A673 (cell line): ENCODE results near the gene MYO1E. TPM values are rescaled to one million over a fixed set of nuclear protein-coding genes. Genes with fewer than 3 reads are reported as not detected.

Experiments
- BruUV-seq: library from RNA; stranded (reverse); fragments of 400-500 nt; replicated peaks from 2 replicates; lab custom pipeline; 2021; lab: Mats Ljungman, UMichigan
- CTCF ChIA-PET: fragments of 300-600 bp; sonication (Branson Sonifier 250); formaldehyde crosslinking; loops from one replicate; lab custom pipeline; 2022; ENCODE audit warnings: antibody characterized with exemption; lab: Charles Lee
- POLR2A ChIA-PET: fragments of 300-600 bp; sonication (Branson Sonifier 250); formaldehyde crosslinking; loops from one replicate; lab custom pipeline; 2022; ENCODE audit warnings: antibody characterized with exemption; ENCODE audit not compliant: low non-redundant PET; lab: Charles Lee
- DNase-seq: peaks from one replicate; pipeline ENCODE4 v3.0.0-alpha.2; 2015; ENCODE audit warnings: low spot score
- H3K27ac ChIP-seq: fragments of 200-600 bp; sonication (generic); 2 replicates; pipeline ENCODE4 v1.5.1; 2016; ENCODE audit warnings: mixed run types, low read depth, mild to moderate bottlenecking, mixed read lengths, antibody characterized with exemption, low read length; ENCODE audit not compliant: poor library complexity, severe bottlenecking
- H3K27me3 ChIP-seq: fragments of 200-600 bp; sonication (generic); replicated peaks from 2 replicates; pipeline ENCODE4 v1.6.1; 2017; ENCODE audit warnings: mixed run types, low read depth, mild to moderate bottlenecking, mixed read lengths, antibody characterized with exemption, low read length; ENCODE audit not compliant: insufficient read depth, poor library complexity
- H3K36me3 ChIP-seq: fragments of 200-600 bp; sonication (generic); 2 replicates; pipeline ENCODE4 v1.6.1; 2016; ENCODE audit warnings: mixed run types, mild to moderate bottlenecking, mixed read lengths, antibody characterized with exemption, low read length; ENCODE audit not compliant: insufficient read depth, poor library complexity, severe bottlenecking
- H3K4me1 ChIP-seq: fragments of 200-600 bp; sonication (generic); 2 replicates; pipeline ENCODE4 v1.6.1; 2017; ENCODE audit warnings: mixed run types, mild to moderate bottlenecking, mixed read lengths, antibody characterized with exemption, low read length; ENCODE audit not compliant: insufficient read depth, poor library complexity, severe bottlenecking
- H3K4me3 ChIP-seq: fragments of 200-600 bp; sonication (generic); 2 replicates; pipeline ENCODE4 v1.5.1; 2016; ENCODE audit warnings: low read depth, mixed run types, mild to moderate bottlenecking, mixed read lengths, low read length; ENCODE audit not compliant: poor library complexity, severe bottlenecking
- H3K9me3 ChIP-seq: fragments of 200-600 bp; sonication (generic); 2 replicates; pipeline ENCODE4 v1.6.1; 2016; ENCODE audit warnings: mixed run types, low read depth, mild to moderate bottlenecking, mixed read lengths, antibody characterized with exemption, low read length; ENCODE audit not compliant: poor library complexity, severe bottlenecking
- EZH2 ChIP-seq: fragments of 200-600 bp; sonication (generic); IDR thresholded peaks from 2 replicates; pipeline ENCODE4 v1.6.1; 2017; ENCODE audit warnings: borderline replicate concordance, low read depth, mild to moderate bottlenecking, mixed read lengths, antibody characterized with exemption, low read length; ENCODE audit not compliant: poor library complexity, severe bottlenecking
- intact Hi-C: fragments of 100-400 bp; cut with micrococcal nuclease; formaldehyde crosslinking; loops from one replicate; pipeline ENCODE4 v1.10.0; 2022; ENCODE audit not compliant: unreplicated experiment
- total RNA-seq: library from RNA; stranded (reverse); gene quantifications from 2 replicates; pipeline ENCODE4 v1.2.3, GENCODE V29; 2021
- TF ChIP-seq, protein P1 (sequence below): fragments of 300-800, 200-600 bp; sonication (generic); conservative IDR thresholded peaks from 2 replicates; pipeline ENCODE4 v1.5.1; 2017; ENCODE audit warnings: low read depth, mild to moderate bottlenecking, antibody characterized with exemption, low read length, moderate library complexity, mixed read lengths

Gene MYO1E
- total RNA-seq, 1 experiment from 2014 or later, result 7.9 TPM

DNA sequence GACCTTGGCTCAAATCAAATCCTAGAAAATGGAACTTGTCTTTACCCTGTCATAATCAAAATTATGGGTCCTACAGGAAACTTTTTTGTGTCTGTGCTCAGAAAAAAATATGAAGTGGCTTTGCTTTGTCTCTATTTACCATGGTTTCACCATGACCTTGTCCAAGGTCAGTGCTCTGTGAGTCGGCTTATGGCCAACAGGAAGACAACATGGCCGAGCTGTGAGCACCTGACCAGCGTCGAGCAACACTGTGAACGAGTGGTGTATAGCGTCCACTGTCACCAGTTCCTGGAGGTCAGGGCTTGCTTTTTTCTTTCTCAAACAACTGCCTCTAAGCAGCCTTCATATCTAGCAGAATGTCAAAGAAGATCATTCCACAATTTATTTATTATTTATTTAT lies 67.9 kb downstream of the MYO1E start:
- Histone ChIP-seq H3K36me3 (no peaks in the 10 kb centered on the region), H3K27ac (no peak overlapping the region), H3K4me3 (no peak overlapping the region), H3K4me1 (peaks cover 12% of the 10 kb centered on the region), H3K9me3 (no peaks in the 10 kb centered on the region), H3K27me3 (no peaks in the 10 kb centered on the region)
- intact Hi-C loops, result no loop called here
- BruUV-seq, result no TSS peak
- no peak for DNase-seq
- TF ChIP-seq EZH2, result no peak
- TF ChIP-seq, protein P1, sequence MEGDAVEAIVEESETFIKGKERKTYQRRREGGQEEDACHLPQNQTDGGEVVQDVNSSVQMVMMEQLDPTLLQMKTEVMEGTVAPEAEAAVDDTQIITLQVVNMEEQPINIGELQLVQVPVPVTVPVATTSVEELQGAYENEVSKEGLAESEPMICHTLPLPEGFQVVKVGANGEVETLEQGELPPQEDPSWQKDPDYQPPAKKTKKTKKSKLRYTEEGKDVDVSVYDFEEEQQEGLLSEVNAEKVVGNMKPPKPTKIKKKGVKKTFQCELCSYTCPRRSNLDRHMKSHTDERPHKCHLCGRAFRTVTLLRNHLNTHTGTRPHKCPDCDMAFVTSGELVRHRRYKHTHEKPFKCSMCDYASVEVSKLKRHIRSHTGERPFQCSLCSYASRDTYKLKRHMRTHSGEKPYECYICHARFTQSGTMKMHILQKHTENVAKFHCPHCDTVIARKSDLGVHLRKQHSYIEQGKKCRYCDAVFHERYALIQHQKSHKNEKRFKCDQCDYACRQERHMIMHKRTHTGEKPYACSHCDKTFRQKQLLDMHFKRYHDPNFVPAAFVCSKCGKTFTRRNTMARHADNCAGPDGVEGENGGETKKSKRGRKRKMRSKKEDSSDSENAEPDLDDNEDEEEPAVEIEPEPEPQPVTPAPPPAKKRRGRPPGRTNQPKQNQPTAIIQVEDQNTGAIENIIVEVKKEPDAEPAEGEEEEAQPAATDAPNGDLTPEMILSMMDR, result no peak
- POLR2A ChIA-PET, result interaction anchor here (0.7 kb wide), 1 partner anchor 104 kb away, joined by 3 read pairs; no protein-coding TSS in a partner anchor
- CTCF ChIA-PET, result no interaction called here

DNA sequence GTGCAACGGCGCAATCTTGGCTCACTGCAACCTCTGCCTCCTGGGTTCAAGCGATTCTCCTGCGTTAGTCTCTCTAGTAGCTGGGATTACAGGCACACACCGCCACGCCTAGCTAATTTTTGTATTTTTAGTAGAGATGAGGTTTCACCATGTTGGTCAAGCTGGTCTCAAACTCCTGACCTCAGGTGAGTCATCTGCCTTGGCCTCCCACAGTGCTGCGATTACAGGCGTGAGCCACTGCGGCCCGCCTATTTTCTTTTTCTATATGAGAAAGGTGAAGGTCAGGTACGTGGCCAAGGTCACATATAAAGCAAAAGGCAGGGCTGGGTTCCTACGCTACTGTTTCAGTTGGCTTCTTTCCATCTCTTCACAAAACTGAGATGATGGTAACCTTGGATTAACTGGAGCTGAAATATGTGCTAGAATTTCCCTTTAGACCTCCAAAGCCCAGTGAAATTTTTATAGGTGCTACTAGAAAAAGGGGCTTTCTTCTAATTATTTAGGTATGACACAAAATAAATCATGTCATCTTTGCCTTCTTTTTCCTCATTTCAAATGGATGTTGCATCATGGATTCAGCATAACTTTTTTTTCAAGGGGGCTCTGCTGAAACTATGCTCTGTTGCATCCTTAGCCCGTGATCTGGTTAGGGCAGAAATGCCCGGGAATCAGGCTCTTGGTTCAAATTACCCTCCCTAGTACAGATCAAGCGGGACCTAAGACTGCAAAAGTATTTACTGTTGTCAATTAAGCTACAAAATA lies 68.5 kb downstream of the MYO1E start:
- intact Hi-C loops, result no loop called here
- no peak for TF ChIP-seq EZH2
- TF ChIP-seq, protein P1, result no peak
- BruUV-seq, result no TSS peak
- Histone ChIP-seq H3K27ac (no peak overlapping the region), H3K9me3 (no peaks in the 10 kb centered on the region), H3K4me1 (peaks cover 13% of the 10 kb centered on the region), H3K36me3 (no peaks in the 10 kb centered on the region), H3K4me3 (no peak overlapping the region), H3K27me3 (no peaks in the 10 kb centered on the region)
- POLR2A ChIA-PET, result interaction anchor here (0.6 kb wide), 1 partner anchor 66 kb away, joined by 3 read pairs; no protein-coding TSS in a partner anchor
- DNase-seq, result no peak
- CTCF ChIA-PET, result no interaction called here

DNA sequence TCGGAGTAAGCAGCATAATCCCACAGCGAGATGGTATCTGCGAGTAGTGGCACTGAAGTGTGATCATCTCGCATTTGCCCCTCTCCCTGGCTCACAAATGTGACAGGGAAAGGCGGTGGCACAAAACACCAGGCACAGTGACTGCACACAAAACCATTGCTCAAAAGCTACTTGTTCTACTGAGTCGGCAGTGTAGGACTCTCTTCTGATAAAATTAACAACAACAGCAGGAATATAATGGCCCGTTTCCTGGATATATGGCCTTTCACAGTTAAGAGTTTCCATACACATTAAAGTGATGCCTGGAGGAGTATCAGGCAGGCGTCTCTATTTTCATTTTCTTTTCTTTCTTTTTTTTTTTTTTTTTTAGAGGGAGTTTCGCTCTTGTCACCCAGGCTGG lies 69.0 kb downstream of the MYO1E start:
- ChIA-PET POLR2A (interaction anchor here (0.6 kb wide), 1 partner anchor 66 kb away, joined by 3 read pairs; no protein-coding TSS in a partner anchor), CTCF (no interaction called here)
- TF ChIP-seq, protein P1, result no peak
- no peak for TF ChIP-seq EZH2
- BruUV-seq, result no TSS peak
- H3K9me3 ChIP-seq, result no peaks in the 10 kb centered on the region
- H3K27me3 ChIP-seq, result no peaks in the 10 kb centered on the region
- intact Hi-C loops, result no loop called here
- no peak overlapping the region for H3K27ac ChIP-seq
- peaks cover 13% of the 10 kb centered on the region for H3K4me1 ChIP-seq
- peak; percentile 77 for DNase-seq
- H3K36me3 ChIP-seq, result no peaks in the 10 kb centered on the region
- H3K4me3 ChIP-seq, result no peak overlapping the region
